Stimulated activated CD4-positive, alpha-beta T cell treated with anti-CD3 and anti-CD28 coated beads, Interleukin-2, amount 100 ng/mL, for 48 hours (primary cell): ENCODE measurements around the gene RAD9B.
A peak's percentile ranks its signal among the peaks of the same experiment; 100 is the strongest.
"Not testable (repeated sequence)": the region's sequence is repeated elsewhere in the genome, so short reads cannot be mapped to it uniquely, and the experiment has no call there.

Experiments
- DNase-seq, 2 donors: peaks; one replicate each; pipeline ENCODE4 v3.0.0-alpha.2; 2020

Gene RAD9B

DNA sequence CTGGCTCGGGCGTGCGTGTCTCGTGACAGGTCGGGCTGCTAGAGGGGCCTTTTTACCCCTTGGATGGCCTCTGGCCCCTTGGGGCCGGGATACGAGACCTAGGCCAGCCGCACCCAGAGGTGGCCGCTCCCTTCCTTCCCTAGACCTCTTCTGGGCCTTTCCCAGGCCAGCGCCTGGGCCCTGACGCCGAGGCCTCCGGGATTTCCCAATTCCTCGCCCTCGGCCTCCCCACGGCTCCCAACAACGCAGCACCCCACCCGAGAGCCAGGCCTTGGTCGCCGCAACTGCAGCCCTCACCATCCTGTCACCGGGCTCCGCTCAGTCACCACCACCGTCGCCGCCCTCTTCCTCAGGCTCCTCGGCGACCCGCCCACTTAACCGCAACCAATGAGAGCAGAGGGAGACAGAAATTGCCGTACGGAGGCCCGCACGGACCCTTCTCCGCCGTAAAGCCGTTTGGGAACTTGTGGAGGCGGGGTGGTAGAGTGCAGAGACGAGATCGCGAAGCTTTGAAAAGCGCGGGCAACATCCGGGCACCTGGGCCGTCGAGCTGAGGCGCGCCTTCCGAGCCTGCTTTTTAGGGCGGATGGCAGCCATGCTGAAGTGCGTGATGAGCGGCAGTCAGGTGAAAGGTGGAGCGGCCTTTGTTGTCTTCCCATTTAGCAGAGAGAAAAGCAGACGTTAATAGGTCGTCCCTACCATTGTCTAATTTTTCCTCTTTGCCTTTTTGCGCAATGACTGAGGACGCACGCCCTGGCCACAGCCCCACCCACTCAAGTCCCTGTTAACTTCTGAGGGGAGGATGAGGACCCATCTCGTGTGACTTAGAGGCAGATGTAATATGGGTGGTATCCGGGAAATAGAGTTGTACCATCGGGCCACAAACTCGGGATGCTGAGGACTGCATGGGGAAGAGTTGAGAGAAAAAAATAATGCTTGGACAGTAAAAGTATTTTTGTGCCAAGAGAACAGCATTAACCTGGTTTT is at the start of gene RAD9B, which contains the start of gene VPS29:
RAD9B (plus strand) TSS at position 580 of the 987 bp plus-strand sequence; CDS start at position 587, 7 bp downstream.
VPS29 (minus strand) TSS at position 360 of the 987 bp plus-strand sequence; CDS start at position 300, 60 bp downstream.
- DNase-seq: peak; percentile 97 to 98

DNA sequence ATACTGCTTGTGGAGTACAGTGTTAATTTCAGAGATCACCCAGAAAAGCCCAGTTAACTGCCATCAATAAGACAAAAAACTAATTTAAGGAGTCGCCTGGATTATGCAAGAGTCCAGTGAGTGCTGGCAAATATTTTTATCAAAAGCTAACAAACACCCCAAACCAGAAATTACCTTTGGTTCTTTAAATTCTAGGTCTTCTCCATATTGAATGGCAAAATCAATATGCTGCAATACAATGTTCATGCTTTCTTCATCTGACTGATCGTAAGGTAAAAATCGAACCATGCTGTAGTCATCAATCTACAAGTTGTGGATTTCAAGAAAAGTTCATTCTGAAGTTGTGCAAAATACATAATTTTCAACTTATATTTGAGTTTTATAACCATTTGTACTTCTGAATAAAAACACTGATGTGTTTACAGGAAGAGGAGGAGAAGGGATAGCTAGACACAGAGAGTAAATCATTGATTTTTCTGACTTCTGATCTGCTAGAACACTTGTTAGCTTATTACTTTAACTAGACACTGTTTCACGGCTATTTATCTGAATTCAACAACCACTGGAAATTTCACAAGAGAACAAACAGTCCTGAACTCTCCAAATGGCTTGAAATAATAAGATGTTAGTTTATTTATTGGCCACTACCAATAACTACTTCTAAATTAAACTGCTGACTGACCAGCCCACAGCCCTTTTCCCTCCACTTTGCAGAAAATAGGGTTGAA is 48.4 kb upstream of the RAD9B start:
- DNase-seq: no peak

DNA sequence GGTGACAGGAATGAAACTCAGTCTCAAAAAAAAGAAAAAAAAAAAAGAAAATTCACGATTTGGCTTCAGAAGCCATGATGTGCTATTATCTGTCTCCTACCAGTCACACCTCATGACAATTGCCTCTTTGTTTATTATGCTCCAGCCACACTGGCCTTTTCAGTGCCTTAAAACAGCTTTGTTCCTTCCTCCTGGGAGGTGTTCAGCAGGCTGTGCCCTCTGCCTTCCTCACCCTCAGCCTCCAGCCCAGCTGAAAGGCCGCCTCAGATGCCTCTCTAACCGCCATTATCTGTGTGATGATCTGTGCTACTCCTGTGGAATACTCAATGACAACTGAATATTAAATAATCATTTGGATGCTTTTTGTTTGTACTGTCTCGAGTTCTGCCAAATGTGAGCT is 43.4 kb upstream of the RAD9B start:
- DNase-seq: no peak

DNA sequence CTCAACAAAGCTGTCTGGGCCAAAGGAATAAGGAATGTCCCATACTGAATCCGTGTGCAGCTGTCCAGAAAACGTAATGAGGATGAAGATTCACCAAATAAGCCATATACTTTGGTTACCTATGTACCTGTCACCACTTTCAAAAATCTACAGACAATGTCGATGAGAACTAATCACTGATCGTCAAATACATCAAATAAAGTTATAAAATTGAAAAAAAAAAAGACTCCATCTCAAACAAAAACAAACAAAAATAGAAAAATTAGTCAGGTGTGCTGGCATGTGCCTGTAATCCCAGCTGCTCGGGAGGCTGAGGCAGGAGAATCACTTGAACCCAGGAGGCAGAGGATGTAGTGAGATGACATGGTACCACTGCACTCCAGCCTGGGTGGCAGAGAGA is 40.9 kb upstream of the RAD9B start:
- DNase-seq: not testable (repeated sequence)

DNA sequence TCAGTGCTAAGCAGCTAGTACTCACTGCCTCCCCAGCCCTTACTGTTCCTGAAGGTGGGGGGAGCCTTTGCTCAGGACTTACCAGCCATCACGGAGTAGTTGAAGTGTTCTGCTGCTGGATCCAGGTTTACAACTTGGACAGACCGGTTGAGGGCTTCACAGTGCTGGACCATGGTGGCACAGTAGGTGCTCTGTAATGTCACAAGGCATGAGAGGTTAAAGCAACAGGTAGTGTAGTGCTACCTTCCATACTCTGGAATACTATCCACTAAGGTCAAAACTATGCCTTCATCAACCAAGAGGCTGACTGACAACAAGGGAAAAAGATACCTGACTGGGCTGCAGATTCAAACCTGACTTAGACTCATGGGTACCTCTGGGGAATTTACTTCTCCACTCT is 37.1 kb upstream of the RAD9B start:
- DNase-seq: no peak

DNA sequence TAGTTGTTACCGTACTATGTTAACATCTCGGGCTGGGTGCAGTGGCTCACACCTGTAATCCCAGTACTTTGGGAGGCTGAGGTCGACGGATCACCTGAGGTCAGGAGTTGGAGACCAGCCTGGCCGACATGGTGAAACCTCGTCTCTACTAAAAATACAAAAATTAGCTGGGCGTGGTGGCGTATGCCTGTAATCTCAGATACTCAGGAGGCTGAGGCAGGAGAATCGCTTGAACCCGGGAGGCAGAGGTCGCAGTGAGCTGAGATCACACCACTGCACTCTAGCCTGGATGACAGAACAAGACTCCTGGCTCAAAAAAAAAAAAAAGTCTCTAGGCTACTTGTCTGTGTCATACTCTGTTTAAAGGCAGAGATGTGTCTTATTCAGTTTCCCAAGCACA is 36.4 kb upstream of the RAD9B start:
- DNase-seq: not testable (repeated sequence)

DNA sequence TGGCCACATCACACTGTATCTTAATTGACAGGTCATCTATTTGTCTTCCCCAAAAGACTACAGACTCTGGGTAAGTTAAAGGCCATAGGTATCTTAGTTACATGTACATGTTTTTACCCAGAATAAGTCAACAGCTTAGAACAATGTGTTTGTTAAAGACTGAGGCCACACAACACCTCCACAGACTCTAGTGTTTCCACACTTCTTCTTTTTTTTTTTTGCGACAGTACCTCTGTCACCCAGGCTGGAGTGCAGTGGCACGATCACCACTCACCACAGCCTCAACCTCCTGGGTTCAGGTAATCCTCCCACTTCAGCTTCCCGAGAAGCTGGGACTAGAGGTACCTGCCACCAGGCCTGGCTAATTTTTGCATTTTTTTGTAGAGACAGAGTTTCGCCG is 35.3 kb upstream of the RAD9B start:
- no peak for DNase-seq

DNA sequence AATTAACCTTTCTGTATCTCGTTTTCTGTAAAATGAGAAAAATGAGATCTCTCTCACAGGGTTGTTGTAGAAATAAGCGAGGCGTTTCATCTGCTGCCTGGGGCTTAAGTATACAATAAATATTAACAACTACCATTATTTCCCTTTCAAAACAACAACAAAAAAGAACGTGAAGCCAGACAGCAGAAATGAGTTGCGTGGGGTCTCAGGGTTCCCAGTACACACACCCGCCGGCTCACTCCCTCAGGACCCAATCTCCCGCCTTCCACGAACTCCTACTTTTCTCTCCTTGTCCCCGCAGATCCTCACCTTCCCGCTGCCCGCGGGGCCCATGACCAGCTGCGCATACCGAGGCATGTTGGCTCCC is 34.3 kb upstream of the RAD9B start:
- DNase-seq: no peak

DNA sequence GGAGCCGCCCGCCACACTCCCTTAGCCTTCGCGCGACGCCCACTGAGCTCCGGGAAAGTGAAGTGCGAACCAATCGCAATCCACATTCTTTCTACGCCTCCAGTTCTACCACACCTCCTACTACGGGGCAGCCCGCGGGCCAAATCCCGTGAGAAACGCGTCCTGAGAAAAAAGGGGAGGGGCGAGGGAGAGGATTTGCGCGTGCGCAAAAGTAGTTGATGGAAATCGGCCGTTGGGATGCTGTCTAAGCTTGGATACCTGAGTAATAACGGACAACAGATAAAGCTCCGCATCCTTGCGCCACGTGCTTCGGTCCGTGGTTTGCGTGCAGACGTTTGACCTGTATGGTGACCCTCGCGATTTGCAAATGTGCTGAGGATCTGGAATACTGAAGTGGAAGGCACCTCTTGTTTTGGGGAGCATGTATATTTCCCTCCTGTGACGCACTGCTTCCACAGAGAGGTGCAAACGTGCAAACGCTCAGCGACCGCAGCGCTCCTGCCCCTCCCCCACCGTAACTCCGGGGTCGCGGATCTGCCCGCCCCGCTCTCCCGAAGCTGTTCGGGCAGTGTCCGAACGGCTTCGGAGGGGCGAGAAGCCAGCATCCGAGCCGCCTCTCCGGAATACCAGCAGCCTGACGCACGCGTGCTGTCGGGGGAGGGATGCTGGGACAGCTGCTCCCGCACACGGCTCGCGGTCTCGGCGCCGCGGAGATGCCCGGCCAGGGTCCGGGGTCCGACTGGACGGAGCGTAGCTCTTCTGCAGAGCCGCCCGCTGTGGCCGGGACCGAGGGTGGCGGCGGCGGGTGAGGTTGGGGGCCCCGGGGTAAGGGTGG is 33.7 kb upstream of the RAD9B start, which contains the start of the genes FAM216A and GPN3:
FAM216A (plus strand) TSS at position 632 of the 835 bp plus-strand sequence; CDS start at position 663, 31 bp downstream.
GPN3 (minus strand) TSS at position 44 of the 835 bp plus-strand sequence. CDS start 54 bp downstream, outside the sequence.
- DNase-seq: peak; percentile 92 to 94

DNA sequence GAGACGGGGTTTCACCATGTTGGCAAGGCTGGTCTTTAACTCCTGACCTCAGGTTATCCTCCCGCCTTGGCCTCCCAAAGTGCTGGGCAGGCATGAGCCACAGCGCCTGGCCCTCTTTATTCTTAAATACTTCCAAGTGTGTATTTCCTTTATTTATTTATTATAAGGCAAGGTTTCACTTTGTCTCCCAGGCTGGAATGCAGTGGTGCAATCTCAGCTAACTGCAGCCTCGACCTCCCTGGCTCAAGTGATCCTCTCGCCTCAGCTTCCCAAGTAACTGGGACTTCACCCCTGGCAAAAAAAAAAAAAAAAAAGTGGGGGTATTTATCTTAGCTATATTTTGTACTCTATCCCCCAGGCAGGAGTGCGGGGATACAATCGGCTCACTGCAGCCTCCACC is 26.7 kb upstream of the RAD9B start:
- no peak for DNase-seq

DNA sequence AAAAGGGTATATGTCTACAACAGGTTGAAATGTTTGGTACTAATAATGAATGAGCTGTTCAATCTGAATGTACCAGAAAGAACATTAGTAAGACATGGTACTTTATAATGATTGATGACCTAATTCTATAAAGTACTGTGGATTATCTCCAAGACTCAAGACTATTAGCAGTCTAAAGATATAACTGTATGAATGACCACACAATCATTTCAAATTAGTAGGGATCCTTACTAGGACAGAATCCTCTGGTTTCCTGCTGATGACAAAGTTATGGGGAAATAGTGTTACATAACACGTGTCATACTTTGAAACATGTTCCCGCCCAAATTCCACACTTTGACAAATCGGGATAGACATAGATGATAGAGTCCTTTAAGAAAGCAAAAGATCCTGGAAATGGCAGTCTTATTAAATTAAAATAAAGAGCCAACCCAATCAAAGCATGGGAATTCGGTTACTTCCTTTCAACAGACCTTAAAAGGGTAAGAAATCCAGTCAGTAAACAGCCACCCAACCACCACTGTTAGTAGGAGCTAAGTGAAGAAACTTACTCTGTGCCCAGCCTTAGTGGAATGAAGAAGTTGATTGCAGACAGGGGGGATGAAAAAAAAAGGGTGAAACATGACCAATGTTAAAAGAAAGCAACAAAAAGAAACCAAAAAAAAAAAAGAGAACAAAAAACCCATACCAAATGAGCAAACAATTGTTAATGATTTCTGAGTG is 3.0 kb upstream of the RAD9B start:
- DNase-seq: no peak

DNA sequence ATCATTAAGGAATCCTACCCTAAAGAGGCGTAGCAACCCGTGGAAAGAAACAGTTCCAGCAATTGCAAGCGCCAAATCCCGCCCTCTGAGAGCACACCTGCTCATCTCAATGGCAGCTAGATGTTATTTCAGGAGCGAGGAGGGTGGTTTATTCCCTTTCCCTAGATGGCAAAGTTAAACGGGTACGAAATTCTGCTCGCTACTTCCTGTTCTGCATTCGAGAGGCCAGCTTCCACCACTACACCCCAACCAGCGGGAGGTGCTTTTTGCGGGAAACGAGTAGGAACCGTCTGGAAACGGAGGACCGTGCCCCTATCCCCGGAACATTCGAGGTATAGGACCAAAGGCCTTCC is 756 bp upstream of the RAD9B start:
- peak in 1 of 2 donors; percentile 15 for DNase-seq

DNA sequence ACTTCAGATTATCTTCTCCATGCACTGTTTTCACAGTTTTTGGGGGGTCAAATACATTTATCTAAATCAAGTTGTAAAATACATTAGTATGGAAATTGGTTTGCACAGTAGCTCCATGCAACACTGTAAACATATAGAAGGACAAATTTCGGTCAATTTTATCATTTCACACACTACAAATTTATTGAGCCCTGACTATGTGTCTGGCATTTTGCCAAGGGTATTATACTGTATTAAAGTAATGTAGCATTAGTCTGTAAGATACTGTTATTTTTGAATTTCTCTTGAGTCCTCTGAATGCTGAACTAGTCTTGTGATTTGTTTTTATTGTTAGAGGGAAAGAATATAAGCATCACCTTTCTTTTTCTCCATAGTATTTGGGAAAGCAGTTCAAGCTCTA is 1.3 kb downstream of the RAD9B start:
- no peak for DNase-seq

DNA sequence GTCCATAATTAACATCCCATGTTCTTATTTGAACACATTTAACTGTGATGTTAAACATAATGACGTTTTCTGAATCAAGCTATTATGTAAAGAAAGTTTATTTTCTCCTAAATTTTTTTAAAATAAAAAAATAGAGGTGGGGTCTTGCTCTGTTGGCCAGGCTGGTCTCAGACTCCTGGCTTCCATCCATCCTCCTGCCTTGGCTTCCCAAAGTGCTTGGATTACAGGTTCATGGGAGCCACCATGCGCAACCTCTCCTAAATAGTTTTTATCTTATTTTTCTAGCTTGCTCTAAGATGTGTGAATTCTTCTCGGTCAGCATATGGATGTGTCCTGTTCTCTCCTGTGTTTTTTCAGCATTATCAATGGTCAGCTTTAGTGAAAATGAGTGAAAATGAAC is 3.2 kb downstream of the RAD9B start:
- no peak for DNase-seq

DNA sequence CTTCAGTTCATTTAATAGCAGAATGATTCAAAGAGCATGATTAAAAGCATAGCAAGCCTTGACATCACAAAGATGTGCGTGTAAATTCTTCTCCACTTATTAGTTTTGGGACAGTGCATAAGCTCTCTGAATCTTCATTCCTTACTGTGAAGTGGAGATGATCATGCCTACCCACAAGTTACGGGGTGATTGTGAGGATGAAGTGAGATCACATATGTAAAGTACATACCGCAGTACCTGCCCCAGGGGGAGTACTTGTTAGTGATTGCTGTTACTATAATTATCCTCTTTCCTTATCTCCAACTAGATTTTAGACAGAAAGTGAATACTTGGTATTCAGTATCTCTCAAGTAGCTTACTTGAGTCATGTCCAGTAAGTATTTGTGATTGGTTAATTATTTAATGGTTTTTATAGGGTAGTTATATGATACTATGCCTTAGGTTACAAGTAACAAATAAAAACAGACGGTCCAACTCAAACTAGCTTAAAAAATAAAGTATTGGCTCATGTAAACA is 6.0 kb downstream of the RAD9B start:
- DNase-seq: no peak

DNA sequence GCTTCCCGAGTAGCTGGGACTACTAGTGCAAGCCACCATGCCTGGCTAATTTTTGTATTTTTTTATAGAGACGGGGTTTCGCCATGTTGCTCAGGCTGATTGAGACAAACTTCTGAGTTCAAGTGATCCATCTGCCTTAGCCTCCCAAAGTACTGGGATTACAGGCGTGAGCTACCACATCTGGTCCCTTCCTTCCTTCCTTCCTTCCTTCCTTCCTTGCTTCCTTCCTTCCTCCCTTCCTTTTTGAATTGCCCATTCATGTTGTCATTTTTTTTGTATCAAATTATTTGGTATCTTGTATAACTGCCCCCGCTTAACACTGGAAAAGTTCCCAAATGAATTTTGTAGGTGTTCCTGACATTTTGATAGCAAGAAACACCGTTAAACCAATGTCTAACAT is 11.7 kb downstream of the RAD9B start:
- no peak for DNase-seq

DNA sequence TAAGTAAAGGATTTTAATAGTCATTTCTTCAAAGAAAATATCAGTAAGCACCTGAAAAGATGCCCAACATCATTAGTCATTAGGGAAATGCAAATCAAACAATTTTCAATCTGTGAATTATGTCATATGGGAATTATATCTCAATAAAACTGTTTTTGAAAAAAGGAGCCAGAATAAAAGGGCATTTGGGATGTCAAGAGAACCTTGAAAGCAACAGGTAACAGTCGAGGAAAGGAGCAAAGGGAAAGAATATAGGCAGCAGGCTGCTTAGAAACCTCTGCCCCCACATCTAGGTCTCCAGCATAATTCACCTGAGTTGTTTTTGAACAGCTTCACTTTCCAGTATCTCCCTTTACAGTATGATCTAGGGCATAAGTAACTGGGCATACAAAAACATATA is 12.2 kb downstream of the RAD9B start:
- no peak for DNase-seq

DNA sequence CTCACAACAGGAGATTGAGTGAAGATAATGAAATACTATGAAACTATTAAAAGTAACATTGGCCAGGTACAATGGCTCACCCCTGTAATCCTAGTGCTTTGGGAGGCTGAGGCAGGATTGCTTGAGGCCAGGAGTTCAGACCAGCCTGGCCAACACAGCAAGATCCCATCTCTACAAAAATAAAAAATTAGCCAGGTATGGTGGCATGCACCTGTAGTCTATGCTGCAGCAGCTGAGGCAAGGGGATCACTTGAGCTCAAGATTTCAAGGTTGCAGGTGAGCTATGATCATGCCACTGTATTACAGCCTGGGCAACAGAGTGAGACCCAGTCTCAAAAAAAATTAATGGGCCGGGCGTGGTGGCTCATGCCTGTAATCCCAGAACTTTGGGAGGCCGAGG is 14.9 kb downstream of the RAD9B start:
- DNase-seq: no peak

DNA sequence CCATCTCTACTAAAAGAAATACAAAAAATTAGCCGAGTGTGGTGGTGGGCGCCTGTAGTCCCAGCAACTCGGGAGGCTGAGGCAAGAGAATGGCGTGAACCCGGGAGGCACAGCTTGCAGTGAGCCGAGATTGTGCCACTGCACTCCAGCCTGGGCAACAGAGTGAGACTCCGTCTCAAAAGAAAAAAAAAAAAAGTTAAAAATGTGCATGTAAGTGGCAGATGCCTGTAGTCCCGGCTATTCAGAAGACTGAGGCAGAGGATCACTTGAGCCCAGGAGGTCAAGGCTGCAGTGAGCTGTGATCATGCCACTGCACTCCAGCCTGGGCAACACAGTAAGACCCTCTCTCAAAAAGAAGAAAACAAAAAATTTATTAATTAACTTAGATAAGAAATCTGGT is 15.9 kb downstream of the RAD9B start:
- not testable (repeated sequence) for DNase-seq

DNA sequence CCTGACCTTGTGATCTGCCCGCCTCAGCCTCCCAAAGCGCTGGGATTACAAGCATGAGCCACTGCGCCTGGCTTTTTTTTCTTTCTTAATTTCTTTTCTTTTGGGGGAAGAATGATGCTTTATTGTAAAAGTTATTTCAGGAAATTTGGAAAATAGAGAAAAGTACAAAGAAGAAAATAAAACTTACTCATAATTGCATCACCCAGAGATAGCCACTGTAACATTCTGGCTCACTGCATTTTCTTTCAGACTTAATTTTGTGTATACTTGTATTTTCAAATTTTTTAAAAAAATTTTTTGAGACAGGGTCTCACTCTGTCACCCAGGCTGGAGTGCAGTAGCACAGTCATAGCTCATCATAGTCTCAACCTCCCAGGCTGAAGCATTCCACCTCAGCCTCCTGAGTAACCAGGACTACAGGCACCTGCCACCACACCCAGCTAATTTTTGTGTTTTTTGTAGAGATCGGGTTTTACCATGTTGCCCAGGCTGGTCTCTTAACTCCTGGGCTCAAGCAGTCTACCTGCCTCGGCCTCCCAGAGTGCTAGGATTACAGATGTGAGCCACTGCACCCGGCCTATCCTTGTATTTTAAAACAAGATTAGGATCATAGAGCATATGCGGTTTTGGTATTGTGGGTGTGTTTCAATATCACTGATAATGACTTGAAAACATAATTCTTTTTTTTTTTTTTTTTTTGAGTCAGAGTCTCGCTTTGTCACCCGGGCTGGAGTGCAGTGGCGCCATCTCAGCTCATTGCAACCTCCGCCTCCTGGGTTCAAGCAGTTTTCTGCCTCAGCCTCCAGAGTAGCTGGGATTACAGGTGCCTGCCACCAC is 19.0 kb downstream of the RAD9B start:
- DNase-seq: peak; percentile 23 to 28
